Fibroblast of peridontal ligament (primary cell): ENCODE data around the gene HEG1.
"Not testable (repeated sequence)": the region's sequence is repeated elsewhere in the genome, so short reads cannot be mapped to it uniquely, and the experiment has no call there.

Experiments used
- DNase-seq: peaks from one replicate; pipeline ENCODE4 v3.0.0-alpha.2; 2010; ENCODE audit errors: extremely low read depth

Gene HEG1

GRCh38 chr3:124986192-124987143 lies 69.3 kb downstream of the HEG1 start:
- DNase-seq: peak; percentile 87

GRCh38 chr3:124985349-124985748 lies 70.4 kb downstream of the HEG1 start:
- peak; percentile 82 for DNase-seq

- no peak for DNase-seq
These were observed 71.0 kb downstream of the HEG1 start for GRCh38 chr3:124984754-124985153.

- DNase-seq: no peak
These were observed 72.9 kb downstream of the HEG1 start for GRCh38 chr3:124982855-124983254.

- DNase-seq: no peak
These were observed 74.3 kb downstream of the HEG1 start for GRCh38 chr3:124981472-124981871.

- no peak for DNase-seq
These were observed 77.2 kb downstream of the HEG1 start for GRCh38 chr3:124978627-124979026.

GRCh38 chr3:124976383-124976782 lies 79.4 kb downstream of the HEG1 start:
- no peak for DNase-seq

- no peak for DNase-seq
These were observed 81.1 kb downstream of the HEG1 start for GRCh38 chr3:124974691-124975090.

GRCh38 chr3:124973290-124973689 lies 82.5 kb downstream of the HEG1 start:
- DNase-seq: no peak

- no peak for DNase-seq
These were observed 83.3 kb downstream of the HEG1 start for GRCh38 chr3:124972457-124972856.

- DNase-seq: no peak
These were observed 85.7 kb downstream of the HEG1 start for GRCh38 chr3:124969963-124970722.

- DNase-seq: no peak
These were observed 86.6 kb downstream of the HEG1 start for GRCh38 chr3:124969190-124969589.

GRCh38 chr3:124967964-124968363 lies 87.8 kb downstream of the HEG1 start:
- no peak for DNase-seq

GRCh38 chr3:124966521-124967445 lies 89.0 kb downstream of the HEG1 start:
- no peak for DNase-seq

- no peak for DNase-seq
These were observed 90.4 kb downstream of the HEG1 start for GRCh38 chr3:124965413-124965812.

GRCh38 chr3:124964387-124964786 lies 91.4 kb downstream of the HEG1 start:
- peak; percentile 58 for DNase-seq

- no peak for DNase-seq
These were observed 92.0 kb downstream of the HEG1 start for GRCh38 chr3:124963755-124964154.

GRCh38 chr3:124962403-124962940 lies 93.3 kb downstream of the HEG1 start:
- peak; percentile 54 for DNase-seq

GRCh38 chr3:124960698-124961097 lies 95.1 kb downstream of the HEG1 start:
- DNase-seq: no peak

- DNase-seq: no peak
These were observed 95.7 kb downstream of the HEG1 start for GRCh38 chr3:124960105-124960504.

GRCh38 chr3:124957951-124958350 lies 97.8 kb downstream of the HEG1 start:
- not testable (repeated sequence) for DNase-seq
